C4-2B (cell line): ENCODE data around the gene RNF113A.

Experiments
- ZFX ChIP-seq: fragments of 450-650 bp; IDR thresholded peaks from 2 replicates; pipeline ENCODE4 v1.6.1; 2017
- TF ChIP-seq, protein P1 (sequence below): fragments of 450-650 bp; conservative IDR thresholded peaks from 2 replicates; pipeline ENCODE4 v1.5.1; 2017; ENCODE audit warnings: mild to moderate bottlenecking

GRCh38 chrX:119871245-119871598 is 311 bp downstream of the RNF113A start:
- TF ChIP-seq, protein P1, sequence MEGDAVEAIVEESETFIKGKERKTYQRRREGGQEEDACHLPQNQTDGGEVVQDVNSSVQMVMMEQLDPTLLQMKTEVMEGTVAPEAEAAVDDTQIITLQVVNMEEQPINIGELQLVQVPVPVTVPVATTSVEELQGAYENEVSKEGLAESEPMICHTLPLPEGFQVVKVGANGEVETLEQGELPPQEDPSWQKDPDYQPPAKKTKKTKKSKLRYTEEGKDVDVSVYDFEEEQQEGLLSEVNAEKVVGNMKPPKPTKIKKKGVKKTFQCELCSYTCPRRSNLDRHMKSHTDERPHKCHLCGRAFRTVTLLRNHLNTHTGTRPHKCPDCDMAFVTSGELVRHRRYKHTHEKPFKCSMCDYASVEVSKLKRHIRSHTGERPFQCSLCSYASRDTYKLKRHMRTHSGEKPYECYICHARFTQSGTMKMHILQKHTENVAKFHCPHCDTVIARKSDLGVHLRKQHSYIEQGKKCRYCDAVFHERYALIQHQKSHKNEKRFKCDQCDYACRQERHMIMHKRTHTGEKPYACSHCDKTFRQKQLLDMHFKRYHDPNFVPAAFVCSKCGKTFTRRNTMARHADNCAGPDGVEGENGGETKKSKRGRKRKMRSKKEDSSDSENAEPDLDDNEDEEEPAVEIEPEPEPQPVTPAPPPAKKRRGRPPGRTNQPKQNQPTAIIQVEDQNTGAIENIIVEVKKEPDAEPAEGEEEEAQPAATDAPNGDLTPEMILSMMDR = no peak
- no peak for TF ChIP-seq ZFX
